Measurements from ENCODE around the gene EGLN2. TPM values are rescaled to one million over a fixed set of nuclear protein-coding genes. Genes with fewer than 3 reads are reported as not detected.

Gene EGLN2
- total RNA-seq, 2 experiments from 2014 or later = 124 to 126 TPM

DNA sequence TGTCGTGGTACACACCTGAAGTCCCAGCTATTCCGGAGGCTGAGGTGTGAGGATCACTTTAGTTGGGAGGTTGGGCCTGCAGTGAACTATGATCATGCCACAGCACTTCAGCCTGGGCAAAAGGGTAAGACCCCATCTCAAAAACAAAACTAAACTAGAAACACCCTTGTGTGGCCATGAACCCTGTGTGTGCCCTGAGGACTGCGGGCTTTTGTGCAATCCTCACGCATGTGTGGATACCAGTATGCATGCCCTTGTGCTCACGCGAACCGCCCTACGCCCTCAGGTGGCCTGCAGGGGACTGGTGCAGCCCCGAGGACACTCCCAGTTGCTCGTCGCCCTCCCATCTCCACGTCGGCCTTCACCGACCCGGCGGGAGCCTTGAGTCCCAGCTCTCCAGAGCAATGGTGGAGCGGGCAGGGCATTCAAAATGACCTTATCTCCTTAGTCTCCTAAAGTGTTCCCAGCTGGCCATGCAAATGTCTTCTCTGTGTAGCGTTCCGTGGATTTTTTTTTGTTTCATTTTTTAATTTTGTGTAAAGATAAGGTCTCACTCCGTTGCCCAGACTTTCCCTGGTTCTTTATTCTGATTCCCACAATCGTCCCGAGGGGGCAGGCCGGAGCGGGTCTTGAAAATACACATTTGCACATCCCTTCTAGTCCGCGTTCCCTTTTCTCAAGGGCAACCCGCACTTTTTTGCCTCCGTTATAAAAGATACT is 868 bp upstream of the EGLN2 start:
- POLR2A ChIA-PET = interaction anchor here (0.7 to 1.2 kb wide), 3 partner anchors 20 to 59 kb away, joined by 4 to 7 read pairs (median 5); partner anchors contain the start of gene RAB4B
- peak; percentile 72 for DNase-seq
- Mint-ChIP-seq H3K27ac (peak overlapping the region; percentile 95), H3K4me3 (peak overlapping the region; percentile 87), H3K27me3 (no peaks in the 10 kb centered on the region), H3K9me3 (no peaks in the 10 kb centered on the region), H3K4me1 (peaks cover 47% of the 10 kb centered on the region), H3K36me3 (ENCODE audit: low read depth) (peaks cover 34% of the 10 kb centered on the region)
- CTCF ChIA-PET = interaction anchor here (0.5 to 4.5 kb wide), 9 partner anchors 11 to 1335 kb away, joined by 3 to 22 read pairs (median 3); partner anchors contain the start of gene RAB4B

DNA sequence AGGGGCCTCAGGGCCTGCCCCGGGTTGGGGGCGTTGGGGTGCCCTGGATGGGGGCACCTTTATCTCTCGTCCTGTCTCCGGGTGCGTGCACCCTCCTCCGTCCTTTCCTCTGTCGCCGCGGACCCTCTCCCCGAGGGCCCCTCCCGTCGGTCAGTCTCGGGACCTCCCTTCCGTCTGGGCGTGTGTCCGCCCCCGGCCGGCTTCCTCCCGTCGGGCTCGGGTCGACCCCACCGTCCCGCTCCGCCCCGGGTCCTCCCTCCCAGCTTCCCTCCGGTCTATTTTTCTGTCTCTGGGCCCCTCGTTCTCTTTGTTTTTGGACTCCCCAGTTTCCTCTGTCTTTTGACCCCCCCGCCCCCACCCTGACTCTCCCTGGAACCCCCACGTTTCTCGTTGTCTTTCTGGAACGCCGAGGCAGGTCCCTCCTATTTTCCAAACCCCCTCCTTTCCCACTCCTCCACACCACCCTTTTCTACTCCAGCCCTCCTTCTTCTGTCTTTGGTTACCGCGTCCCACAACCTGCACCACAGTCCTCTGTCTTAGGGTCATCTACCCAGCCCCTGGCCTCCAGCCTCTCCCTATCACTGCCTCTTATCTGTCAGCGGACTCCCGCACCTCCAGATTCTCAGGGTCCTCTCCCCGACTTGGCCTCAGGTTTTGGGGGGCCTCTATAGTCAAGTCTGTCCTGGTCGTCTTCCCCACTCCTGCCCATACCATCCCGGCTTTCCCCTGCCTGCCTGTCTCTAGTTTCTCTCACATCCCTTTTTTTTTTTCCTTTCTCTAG is 757 bp downstream of the EGLN2 start:
- POLR2A ChIA-PET = interaction anchor here (1.1 kb wide), 1 partner anchor 21 kb away, joined by 5 read pairs; the partner anchor contains the start of gene RAB4B
- DNase-seq = peak; percentile 33

DNA sequence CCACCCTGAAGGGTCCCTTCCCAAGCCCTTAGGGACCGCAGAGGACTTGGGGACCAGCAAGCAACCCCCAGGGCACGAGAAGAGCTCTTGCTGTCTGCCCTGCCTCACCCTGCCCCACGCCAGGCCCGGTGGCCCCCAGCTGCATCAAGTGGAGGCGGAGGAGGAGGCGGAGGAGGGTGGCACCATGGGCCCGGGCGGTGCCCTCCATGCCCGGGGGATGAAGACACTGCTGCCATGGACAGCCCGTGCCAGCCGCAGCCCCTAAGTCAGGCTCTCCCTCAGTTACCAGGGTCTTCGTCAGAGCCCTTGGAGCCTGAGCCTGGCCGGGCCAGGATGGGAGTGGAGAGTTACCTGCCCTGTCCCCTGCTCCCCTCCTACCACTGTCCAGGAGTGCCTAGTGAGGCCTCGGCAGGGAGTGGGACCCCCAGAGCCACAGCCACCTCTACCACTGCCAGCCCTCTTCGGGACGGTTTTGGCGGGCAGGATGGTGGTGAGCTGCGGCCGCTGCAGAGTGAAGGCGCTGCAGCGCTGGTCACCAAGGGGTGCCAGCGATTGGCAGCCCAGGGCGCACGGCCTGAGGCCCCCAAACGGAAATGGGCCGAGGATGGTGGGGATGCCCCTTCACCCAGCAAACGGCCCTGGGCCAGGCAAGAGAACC is 1.5 kb downstream of the EGLN2 start:
- CTCF ChIA-PET = interaction anchor here (1.0 kb wide), 1 partner anchor 137 kb away, joined by 3 read pairs; no protein-coding TSS in a partner anchor
- peak overlapping the region; percentile 95 for H3K4me3 Mint-ChIP-seq
- H3K4me1 Mint-ChIP-seq = peaks cover 70% of the 10 kb centered on the region
- peak overlapping the region; percentile 89 for H3K27ac Mint-ChIP-seq
- POLR2A ChIA-PET = interaction anchor here (1.1 kb wide), 1 partner anchor 22 kb away, joined by 5 read pairs; the partner anchor contains the start of gene RAB4B
- no peak for DNase-seq
- H3K9me3 Mint-ChIP-seq = no peaks in the 10 kb centered on the region
- H3K36me3 Mint-ChIP-seq (ENCODE audit: low read depth) = peaks cover 55% of the 10 kb centered on the region
- no peaks in the 10 kb centered on the region for H3K27me3 Mint-ChIP-seq

More for the DNA sequence above, 757 bp downstream of the EGLN2 start:
- peak overlapping the region; percentile 95 for H3K4me3 Mint-ChIP-seq
- peaks cover 48% of the 10 kb centered on the region for H3K36me3 Mint-ChIP-seq (ENCODE audit: low read depth)
- peaks cover 63% of the 10 kb centered on the region for H3K4me1 Mint-ChIP-seq
- no peaks in the 10 kb centered on the region for H3K9me3 Mint-ChIP-seq
- H3K27me3 Mint-ChIP-seq = no peaks in the 10 kb centered on the region
- CTCF ChIA-PET = interaction anchor here (1.5 to 4.5 kb wide), 2 partner anchors 21 to 137 kb away, joined by 6 to 22 read pairs; partner anchors contain the start of gene RAB4B
- peak overlapping the region; percentile 89 for H3K27ac Mint-ChIP-seq

DNA sequence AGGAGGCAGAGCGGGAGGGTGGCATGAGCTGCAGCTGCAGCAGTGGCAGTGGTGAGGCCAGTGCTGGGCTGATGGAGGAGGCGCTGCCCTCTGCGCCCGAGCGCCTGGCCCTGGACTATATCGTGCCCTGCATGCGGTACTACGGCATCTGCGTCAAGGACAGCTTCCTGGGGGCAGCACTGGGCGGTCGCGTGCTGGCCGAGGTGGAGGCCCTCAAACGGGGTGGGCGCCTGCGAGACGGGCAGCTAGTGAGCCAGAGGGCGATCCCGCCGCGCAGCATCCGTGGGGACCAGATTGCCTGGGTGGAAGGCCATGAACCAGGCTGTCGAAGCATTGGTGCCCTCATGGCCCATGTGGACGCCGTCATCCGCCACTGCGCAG is 2.0 kb downstream of the EGLN2 start:
- no peak for DNase-seq
- no peaks in the 10 kb centered on the region for H3K27me3 Mint-ChIP-seq
- ChIA-PET CTCF (interaction anchor here (0.9 to 1.0 kb wide), 2 partner anchors 48 to 138 kb away, joined by 3 read pairs; no protein-coding TSS in a partner anchor), POLR2A (no interaction called here)
- no peaks in the 10 kb centered on the region for H3K9me3 Mint-ChIP-seq
- H3K36me3 Mint-ChIP-seq (ENCODE audit: low read depth) = peaks cover 59% of the 10 kb centered on the region
- peaks cover 75% of the 10 kb centered on the region for H3K4me1 Mint-ChIP-seq
- no peak overlapping the region for H3K27ac Mint-ChIP-seq
- peak overlapping the region; percentile 95 for H3K4me3 Mint-ChIP-seq

DNA sequence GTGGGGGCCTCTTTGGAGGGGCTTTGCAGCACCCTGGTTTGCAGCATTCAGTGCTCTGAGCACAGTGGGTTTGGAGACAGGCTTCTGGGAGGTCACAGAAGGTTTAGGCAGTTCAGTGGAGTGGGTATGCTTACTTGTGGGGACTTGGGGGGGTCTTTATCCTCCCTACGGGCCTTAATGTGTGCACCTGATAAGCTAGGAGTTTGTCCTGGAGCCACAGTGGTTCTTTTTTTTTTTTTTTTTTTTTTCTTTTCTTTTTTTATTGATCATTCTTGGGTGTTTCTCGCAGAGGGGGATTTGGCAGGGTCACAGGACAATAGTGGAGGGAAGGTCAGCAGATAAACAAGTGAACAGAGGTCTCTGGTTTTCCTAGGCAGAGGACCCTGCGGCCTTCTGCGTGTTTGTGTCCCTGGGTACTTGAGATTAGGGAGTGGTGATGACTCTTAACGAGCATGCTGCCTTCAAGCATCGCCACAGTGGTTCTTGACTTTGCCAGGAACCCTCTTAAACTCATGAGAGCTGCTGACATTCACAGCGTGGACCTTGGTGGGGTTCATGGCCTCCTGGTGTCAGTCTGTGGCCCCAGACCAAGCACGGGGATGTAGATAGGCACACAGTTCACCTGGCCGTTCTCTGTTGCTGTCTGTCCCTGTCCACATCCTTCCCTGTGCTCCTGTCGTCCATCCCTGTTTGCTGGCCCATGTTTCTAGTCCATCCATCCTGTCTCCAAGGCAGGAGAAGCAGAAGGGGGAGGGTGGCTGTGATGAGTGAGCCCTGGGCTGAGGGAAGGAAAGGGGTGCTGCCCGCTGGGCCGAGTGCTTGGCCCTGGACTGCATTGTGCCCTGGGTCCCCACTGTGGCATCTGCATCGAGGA is 2.7 kb downstream of the EGLN2 start:
- DNase-seq = no peak
- Mint-ChIP-seq H3K27ac (peak overlapping the region; percentile 88), H3K4me1 (peaks cover 82% of the 10 kb centered on the region), H3K4me3 (peak overlapping the region; percentile 95), H3K36me3 (ENCODE audit: low read depth) (peaks cover 61% of the 10 kb centered on the region), H3K27me3 (no peaks in the 10 kb centered on the region), H3K9me3 (no peaks in the 10 kb centered on the region)
- ChIA-PET POLR2A (no interaction called here), CTCF (interaction anchor here (0.5 to 0.9 kb wide), 2 partner anchors 49 to 83 kb away, joined by 3 read pairs; no protein-coding TSS in a partner anchor)

DNA sequence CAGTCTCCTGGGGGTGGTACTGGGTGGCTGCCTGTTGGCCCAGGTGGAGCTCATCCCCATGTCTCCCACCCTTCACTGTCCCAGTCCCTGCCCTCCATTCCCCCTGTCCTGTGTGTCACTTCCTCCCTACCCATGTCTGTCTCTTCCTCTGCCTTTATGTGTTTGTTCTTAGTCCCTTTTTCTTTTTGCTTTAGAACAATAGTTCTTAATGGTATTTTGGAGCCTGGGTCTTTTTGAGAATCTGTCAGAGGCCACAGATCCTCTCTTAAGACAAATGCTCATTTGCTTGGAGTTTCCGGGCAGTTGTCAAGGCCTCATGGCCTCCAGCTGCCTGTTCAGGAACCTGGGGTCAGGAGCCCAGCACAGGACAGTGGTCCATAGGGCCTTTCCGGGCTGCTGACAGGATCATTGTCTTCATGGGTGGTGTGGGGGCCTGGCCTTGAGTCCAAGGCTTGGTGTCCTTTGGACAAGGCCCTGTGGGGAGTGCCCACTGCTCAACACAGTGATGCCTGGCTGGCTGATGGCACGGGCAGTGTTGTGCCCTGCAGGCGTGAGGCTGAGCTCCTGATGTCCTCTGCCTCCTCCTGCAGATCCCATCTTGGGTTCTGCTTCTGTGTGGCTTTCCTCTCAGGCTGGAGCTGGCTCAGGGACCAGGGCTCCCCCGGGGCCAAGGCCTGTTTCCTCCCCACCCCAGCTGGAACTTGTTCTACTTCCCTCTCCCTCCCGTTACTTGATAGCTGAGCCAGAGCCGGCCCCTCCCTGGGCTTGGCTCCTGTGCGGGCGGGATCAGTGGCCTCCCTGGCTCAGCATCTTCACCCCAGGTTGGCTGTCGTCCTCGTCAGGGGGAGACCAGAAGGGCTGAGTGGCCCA is 3.5 kb downstream of the EGLN2 start:
- ChIA-PET POLR2A (no interaction called here), CTCF (interaction anchor here (1.1 kb wide), 1 partner anchor 10 kb away, joined by 4 read pairs; no protein-coding TSS in a partner anchor)
- H3K27me3 Mint-ChIP-seq = no peaks in the 10 kb centered on the region
- H3K27ac Mint-ChIP-seq = peak overlapping the region; percentile 88
- peak overlapping the region; percentile 95 for H3K4me3 Mint-ChIP-seq
- H3K36me3 Mint-ChIP-seq (ENCODE audit: low read depth) = peaks cover 70% of the 10 kb centered on the region
- no peak for DNase-seq
- no peaks in the 10 kb centered on the region for H3K9me3 Mint-ChIP-seq
- peaks cover 84% of the 10 kb centered on the region for H3K4me1 Mint-ChIP-seq

DNA sequence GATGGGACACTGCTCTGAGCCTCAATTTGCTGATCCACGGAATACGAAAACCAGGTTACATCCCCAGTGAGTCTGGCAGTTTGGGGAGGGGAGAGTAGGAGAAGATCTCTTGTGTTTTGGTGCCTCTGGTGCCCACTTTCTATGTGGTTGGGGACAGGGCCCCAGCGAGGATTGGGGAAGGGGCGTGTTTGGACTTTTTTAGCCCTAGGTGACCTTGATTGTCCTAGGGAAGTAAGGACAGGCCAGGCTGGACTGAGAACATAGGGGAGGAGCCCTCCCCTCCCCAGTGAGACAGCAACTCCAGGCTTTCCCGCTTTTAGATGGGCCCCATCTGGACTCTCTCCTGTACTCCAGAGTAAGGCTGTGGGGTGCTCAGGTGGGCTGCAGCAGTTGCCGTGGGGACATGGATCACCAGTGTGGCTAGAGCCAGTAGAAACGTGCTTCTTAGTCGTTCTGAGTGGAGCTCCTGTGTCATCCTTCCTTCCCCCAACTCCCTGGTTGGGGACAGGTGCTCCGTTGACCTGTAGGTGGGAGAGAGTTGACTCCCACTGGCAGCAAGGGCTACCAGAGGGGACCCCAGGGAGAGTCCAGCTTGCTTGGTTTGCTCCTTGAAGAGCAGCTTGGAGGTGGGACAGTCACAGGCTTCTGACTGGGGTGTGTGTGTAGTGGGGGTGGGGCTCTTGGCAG is 4.3 kb downstream of the EGLN2 start:
- Mint-ChIP-seq H3K4me3 (peak overlapping the region; percentile 95), H3K36me3 (ENCODE audit: low read depth) (peaks cover 78% of the 10 kb centered on the region), H3K27me3 (no peaks in the 10 kb centered on the region), H3K9me3 (no peaks in the 10 kb centered on the region), H3K27ac (peak overlapping the region; percentile 88), H3K4me1 (peaks cover 81% of the 10 kb centered on the region)
- DNase-seq = no peak
- ChIA-PET POLR2A (no interaction called here), CTCF (interaction anchor here (1.1 kb wide), 1 partner anchor 9 kb away, joined by 4 read pairs; no protein-coding TSS in a partner anchor)

DNA sequence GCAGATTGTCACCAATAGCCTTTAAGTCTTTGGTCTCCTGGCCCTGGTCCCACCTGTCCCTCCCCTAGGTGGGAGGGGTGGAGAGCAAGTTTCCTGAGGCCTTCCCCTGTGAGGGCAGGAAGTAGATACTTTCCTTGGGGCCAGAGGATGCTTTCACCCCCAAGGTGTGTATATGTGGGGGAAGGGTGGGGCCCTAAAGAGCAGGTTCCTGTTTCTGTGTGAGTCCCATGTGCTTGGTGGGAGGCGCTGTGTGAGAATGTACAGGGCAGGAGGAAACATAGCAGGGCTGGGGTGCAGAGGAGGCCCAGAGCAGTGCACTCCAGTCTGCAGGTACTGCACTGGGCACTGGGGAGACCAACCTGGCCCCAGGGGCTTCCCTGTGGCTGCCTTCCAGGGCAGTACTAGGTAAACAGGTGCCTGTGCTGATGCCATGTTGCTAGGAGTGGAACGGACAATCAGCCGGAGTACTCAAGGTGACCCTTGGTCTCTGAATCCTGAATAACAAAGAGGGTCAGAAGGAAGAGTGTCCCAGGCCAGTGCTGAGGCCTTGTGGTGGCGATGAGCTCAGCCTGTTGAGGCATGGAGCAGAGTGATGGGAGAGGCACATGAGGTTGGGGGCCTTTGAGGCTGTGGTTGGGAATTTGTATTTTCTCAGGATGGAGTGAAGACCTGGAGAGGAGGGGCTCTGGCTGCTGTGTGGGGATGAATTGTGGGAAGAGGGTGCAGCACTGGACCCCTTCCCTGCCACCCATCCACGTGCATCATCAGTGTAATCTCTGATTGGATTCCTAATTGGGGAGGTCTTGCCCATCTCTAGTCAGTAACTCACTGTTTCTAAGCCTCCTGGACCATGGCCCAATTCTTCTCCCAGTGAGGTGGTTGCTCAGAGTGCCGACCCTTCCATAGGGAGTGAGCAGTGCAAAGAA is 5.1 kb downstream of the EGLN2 start:
- POLR2A ChIA-PET = interaction anchor here (0.6 kb wide), 1 partner anchor 96 kb away, joined by 3 read pairs; no protein-coding TSS in a partner anchor
- Mint-ChIP-seq H3K4me3 (peak overlapping the region; percentile 95), H3K27ac (peak overlapping the region; percentile 88), H3K36me3 (ENCODE audit: low read depth) (peaks cover 83% of the 10 kb centered on the region), H3K27me3 (no peaks in the 10 kb centered on the region), H3K9me3 (no peaks in the 10 kb centered on the region), H3K4me1 (peaks cover 81% of the 10 kb centered on the region)
- CTCF ChIA-PET = interaction anchor here (0.7 to 4.3 kb wide), 4 partner anchors 8 to 139 kb away, joined by 3 to 21 read pairs (median 4); partner anchors contain the start of gene RAB4B
- peak; percentile 84 for DNase-seq

DNA sequence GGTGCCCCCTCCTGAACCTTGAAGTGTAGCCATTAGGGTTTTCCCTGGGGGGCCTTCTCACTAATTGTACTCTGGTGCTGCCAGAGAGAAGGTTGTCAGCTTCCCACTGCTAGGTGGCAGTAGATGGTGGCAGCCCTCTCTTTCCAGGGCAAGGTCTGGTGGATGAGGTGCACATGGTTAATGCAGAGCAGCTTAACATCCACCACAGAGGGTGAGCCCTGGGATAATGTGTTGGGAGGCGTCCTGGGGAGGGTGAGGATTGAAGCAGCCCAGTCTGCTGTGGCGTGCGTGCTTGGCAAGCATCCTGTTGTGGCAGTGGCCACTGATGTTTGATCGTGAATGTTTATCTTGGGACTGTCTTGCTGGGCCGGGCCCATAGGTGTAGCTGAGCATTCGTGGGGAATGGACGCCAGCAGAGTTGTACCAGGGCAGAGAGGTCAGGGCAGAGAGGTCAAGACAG is 5.8 kb downstream of the EGLN2 start:
- peaks cover 86% of the 10 kb centered on the region for H3K4me1 Mint-ChIP-seq
- peaks cover 87% of the 10 kb centered on the region for H3K36me3 Mint-ChIP-seq (ENCODE audit: low read depth)
- peak overlapping the region; percentile 88 for H3K27ac Mint-ChIP-seq
- H3K9me3 Mint-ChIP-seq = no peaks in the 10 kb centered on the region
- H3K27me3 Mint-ChIP-seq = no peaks in the 10 kb centered on the region
- DNase-seq = no peak
- H3K4me3 Mint-ChIP-seq = peak overlapping the region; percentile 95
- POLR2A ChIA-PET = interaction anchor here (0.6 kb wide), 1 partner anchor 95 kb away, joined by 3 read pairs; no protein-coding TSS in a partner anchor
- CTCF ChIA-PET = interaction anchor here (0.7 to 4.3 kb wide), 8 partner anchors 8 to 141 kb away, joined by 3 to 26 read pairs (median 12); partner anchors contain the start of gene RAB4B
